BJ (cell line): ENCODE results near the gene STIMATE. TPM values are rescaled to one million over a fixed set of nuclear protein-coding genes. Genes with fewer than 3 reads are reported as not detected.

Source experiments
- CTCF ChIA-PET: fragments of 350-600 bp; formaldehyde crosslinking; extraction: SDS; loops from one replicate; lab custom pipeline; 2021; ENCODE audit warnings: antibody characterized with exemption, inconsistent platforms; lab: Yijun Ruan, JAX
- POLR2A ChIA-PET: fragments of 300-600 bp; sonication (Branson Sonifier 250); formaldehyde crosslinking; extraction: SDS; loops from one replicate; lab custom pipeline; 2021; ENCODE audit warnings: antibody characterized with exemption; lab: Charles Lee
- DNase-seq: peaks from one replicate; pipeline ENCODE4 v3.0.0-alpha.2; 2011; ENCODE audit warnings: low read depth
- H3K27me3 ChIP-seq: 2 replicates; pipeline ENCODE4 v1.6.0; 2011; ENCODE audit warnings: low read length; ENCODE audit not compliant: control insufficient read depth, insufficient read depth
- H3K36me3 ChIP-seq: 2 replicates; pipeline ENCODE4 v1.5.1; 2011; ENCODE audit warnings: low read length; ENCODE audit not compliant: control insufficient read depth, insufficient read depth
- H3K4me3 ChIP-seq: 2 replicates; pipeline ENCODE4 v1.5.1; 2011; ENCODE audit warnings: low read depth, mild to moderate bottlenecking, control low read depth, low read length
- CTCF ChIP-seq: IDR thresholded peaks from 2 replicates; pipeline ENCODE4 v1.5.1; 2011; ENCODE audit warnings: low read depth, mild to moderate bottlenecking, control low read depth, inconsistent platforms, low read length, moderate library complexity; ENCODE audit not compliant: insufficient read depth
- polyA plus RNA-seq: library from polyadenylated mRNA; depleted of rRNA; stranded (reverse); fragments of >200 nt; gene quantifications from 2 replicates; pipeline ENCODE4 v1.2.3, GENCODE V29; 2011

The STIMATE gene
- polyA plus RNA-seq, 1 experiment, result 13.5 TPM

GRCh38 chr3:52931328-52931727, 34.0 kb upstream of the STIMATE start:
- ChIA-PET POLR2A (no interaction called here), CTCF (interaction anchor here (1.0 to 3.2 kb wide), 5 partner anchors 10 to 80 kb away, joined by 3 to 14 read pairs (median 4); no protein-coding TSS in a partner anchor)
- no peaks in the 10 kb centered on the region for H3K27me3 ChIP-seq
- H3K36me3 ChIP-seq, result no peaks in the 10 kb centered on the region; the same call in 1 of the 2 replicates
- TF ChIP-seq CTCF, result no peak
- no peak overlapping the region for H3K4me3 ChIP-seq
- no peak for DNase-seq

- Histone ChIP-seq H3K4me3 (no peak overlapping the region), H3K27me3 (no peaks in the 10 kb centered on the region), H3K36me3 (no peaks in the 10 kb centered on the region; the same call in 1 of the 2 replicates)
- ChIA-PET POLR2A (no interaction called here), CTCF (interaction anchor here (1.0 to 3.2 kb wide), 5 partner anchors 10 to 187 kb away, joined by 3 to 14 read pairs (median 3); no protein-coding TSS in a partner anchor)
- no peak for TF ChIP-seq CTCF
- DNase-seq, result no peak
Observed at GRCh38 chr3:52930748-52931147, 33.4 kb upstream of the STIMATE start.

GRCh38 chr3:52926554-52926953, 29.2 kb upstream of the STIMATE start:
- Histone ChIP-seq H3K4me3 (no peak overlapping the region), H3K27me3 (no peaks in the 10 kb centered on the region), H3K36me3 (no peaks in the 10 kb centered on the region; the same call in 1 of the 2 replicates)
- CTCF ChIA-PET, result interaction anchor here (0.8 to 1.1 kb wide), 2 partner anchors 8 to 10 kb away, joined by 3 to 4 read pairs; no protein-coding TSS in a partner anchor
- POLR2A ChIA-PET, result interaction anchor here (0.5 kb wide), 1 partner anchor 155 kb away, joined by 8 read pairs; no protein-coding TSS in a partner anchor
- no peak for DNase-seq
- no peak for TF ChIP-seq CTCF

- POLR2A ChIA-PET, result no interaction called here
Observed at GRCh38 chr3:52925405-52926313, 28.3 kb upstream of the STIMATE start.

More at GRCh38 chr3:52925405-52926313, 28.3 kb upstream of the STIMATE start:
- H3K36me3 ChIP-seq, result no peaks in the 10 kb centered on the region; the same call in 1 of the 2 replicates
- H3K4me3 ChIP-seq, result no peak overlapping the region
- CTCF ChIA-PET, result interaction anchor here (0.7 to 1.1 kb wide), 2 partner anchors 9 kb away, joined by 3 to 4 read pairs; no protein-coding TSS in a partner anchor
- no peak for DNase-seq
- no peak for TF ChIP-seq CTCF
- no peaks in the 10 kb centered on the region for H3K27me3 ChIP-seq
